Aorta (tissue), 4 donors: ENCODE measurements around the gene FSD1. TPM values are rescaled to one million over a fixed set of nuclear protein-coding genes. Genes with fewer than 3 reads are reported as not detected.

ENCODE experiments used
- polyA plus RNA-seq, 2 donors: library from polyadenylated mRNA; stranded (reverse); fragments of 200-250 nt; gene quantifications; one replicate each; pipeline ENCODE4 v1.2.3, GENCODE V29; 2013
- total RNA-seq, 2 donors: library from RNA; stranded (reverse); fragmentation: NEBNext Ultra II Directional; extraction: Animal tissue kit (Norgen Biotek cat#: 25700); gene quantifications; one replicate each; pipeline ENCODE4 v1.2.1, GENCODE V29; 2021
- donor health status: healthy with polysubstance abuse.
- donor health status: Bipolar disorder and iron deficiency.
- donor health status: DM: no; HTN: no; CAD: no.
- donor health status: DM: yes; HTN: yes; CAD: no.

The FSD1 gene
- total and polyA plus RNA-seq, 4 donors = 0.84 TPM; not detected in 3

Other genes with a start within 250 kb of the FSD1 start
- 10 to 100 TPM; 50.4 to 53.9 TPM for gene ZBTB7A, start 237.7 kb upstream of the FSD1 start, total RNA-seq
- 10 to 100 TPM in 1 of 2 donors, 1 to 10 TPM in 1; 7.8 to 14.5 TPM for gene ZBTB7A, start 237.7 kb upstream of the FSD1 start, polyA plus RNA-seq
- 10 to 100 TPM; 80.8 to 97.8 TPM for gene MAP2K2, start 180.5 kb upstream of the FSD1 start, total RNA-seq
- 100 to 1,000 TPM in 1 of 2 donors, 10 to 100 TPM in 1; 82.4 to 230 TPM for gene MAP2K2, start 180.5 kb upstream of the FSD1 start, polyA plus RNA-seq
- gene CREB3L3, start 151.0 kb upstream of the FSD1 start, total RNA-seq = not detected
- gene CREB3L3, start 151.0 kb upstream of the FSD1 start, polyA plus RNA-seq = 10 to 100 TPM in 1 of 2 donors, under 1 TPM in 1; 0.15 to 25.2 TPM
- gene SIRT6, start 122.0 kb upstream of the FSD1 start, total RNA-seq = 10 to 100 TPM; 19.4 to 23.5 TPM
- gene SIRT6, start 122.0 kb upstream of the FSD1 start, polyA plus RNA-seq = 10 to 100 TPM; 13.5 to 26.1 TPM
- gene ANKRD24, start 121.9 kb upstream of the FSD1 start, total RNA-seq = under 1 TPM; 0.29 to 0.63 TPM
- gene ANKRD24, start 121.9 kb upstream of the FSD1 start, polyA plus RNA-seq = 1 to 10 TPM in 1 of 2 donors, under 1 TPM in 1; 0.74 to 1.6 TPM
- gene EBI3, start 75.1 kb upstream of the FSD1 start, total RNA-seq = 1 to 10 TPM; 3.3 to 3.7 TPM
- gene EBI3, start 75.1 kb upstream of the FSD1 start, polyA plus RNA-seq = 1 to 10 TPM; 1.3 to 7.9 TPM
- 10 to 100 TPM; 12.5 to 15.0 TPM for gene YJU2, start 57.5 kb upstream of the FSD1 start, total RNA-seq
- gene YJU2, start 57.5 kb upstream of the FSD1 start, polyA plus RNA-seq = 10 to 100 TPM; 12.4 to 25.2 TPM
- not detected for gene SHD, start 25.3 kb upstream of the FSD1 start, total RNA-seq
- gene SHD, start 25.3 kb upstream of the FSD1 start, polyA plus RNA-seq = 1 to 10 TPM in 1 of 2 donors, not detected in 1; 1.5 TPM
- under 1 TPM in 1 of 2 donors, not detected in 1; 0.26 TPM for gene TMIGD2, start 2.2 kb upstream of the FSD1 start, total RNA-seq
- 1 to 10 TPM in 1 of 2 donors, under 1 TPM in 1; 0.23 to 1.4 TPM for gene TMIGD2, start 2.2 kb upstream of the FSD1 start, polyA plus RNA-seq
- 1 to 10 TPM; 1.9 to 2.2 TPM for gene STAP2, start 34.2 kb downstream of the FSD1 start, total RNA-seq
- gene STAP2, start 34.2 kb downstream of the FSD1 start, polyA plus RNA-seq = 10 to 100 TPM in 1 of 2 donors, under 1 TPM in 1; 0.13 to 27.8 TPM
- gene MPND, start 39.0 kb downstream of the FSD1 start, total RNA-seq = 10 to 100 TPM; 13.5 to 14.3 TPM
- 10 to 100 TPM; 16.0 to 17.9 TPM for gene MPND, start 39.0 kb downstream of the FSD1 start, polyA plus RNA-seq
- 10 to 100 TPM; 66.5 to 69.7 TPM for gene SH3GL1, start 95.9 kb downstream of the FSD1 start, total RNA-seq
- 10 to 100 TPM; 37.7 to 48.6 TPM for gene SH3GL1, start 95.9 kb downstream of the FSD1 start, polyA plus RNA-seq
- 1 to 10 TPM; 6.5 to 7.0 TPM for gene CHAF1A, start 98.0 kb downstream of the FSD1 start, total RNA-seq
- 1 to 10 TPM; 5.2 to 9.3 TPM for gene CHAF1A, start 98.0 kb downstream of the FSD1 start, polyA plus RNA-seq
- gene UBXN6, start 153.2 kb downstream of the FSD1 start, total RNA-seq = 10 to 100 TPM; 84.9 to 86.7 TPM
- gene UBXN6, start 153.2 kb downstream of the FSD1 start, polyA plus RNA-seq = 100 to 1,000 TPM in 1 of 2 donors, 10 to 100 TPM in 1; 78.5 to 181 TPM
- gene HDGFL2, start 167.7 kb downstream of the FSD1 start, total RNA-seq = 10 to 100 TPM; 23.6 to 36.1 TPM
- gene HDGFL2, start 167.7 kb downstream of the FSD1 start, polyA plus RNA-seq = 10 to 100 TPM; 15.4 to 47.9 TPM
- gene PLIN4, start 213.9 kb downstream of the FSD1 start, total RNA-seq = 1 to 10 TPM; 5.7 to 7.4 TPM
- under 1 TPM; 0.61 to 0.63 TPM for gene PLIN4, start 213.9 kb downstream of the FSD1 start, polyA plus RNA-seq
- 1 to 10 TPM; 2.0 to 3.8 TPM for gene PLIN5, start 230.6 kb downstream of the FSD1 start, total RNA-seq
- 1 to 10 TPM in 1 of 2 donors, under 1 TPM in 1; 0.38 to 2.4 TPM for gene PLIN5, start 230.6 kb downstream of the FSD1 start, polyA plus RNA-seq
- 1 to 10 TPM; 1.4 to 2.8 TPM for gene LRG1, start 235.4 kb downstream of the FSD1 start, total RNA-seq
- 1 to 10 TPM in 1 of 2 donors, under 1 TPM in 1; 0.75 to 1.5 TPM for gene LRG1, start 235.4 kb downstream of the FSD1 start, polyA plus RNA-seq